HepG2 (cell line): Measurements from ENCODE around the gene KLRD1. TPM values are rescaled to one million over a fixed set of nuclear protein-coding genes. Genes with fewer than 3 reads are reported as not detected.

ENCODE experiments used
- ATAC-seq: fragments of 200-7000 bp; cut with Tn5 transposase; 3 replicates; pipeline ENCODE4 v1.9.1; 2020; ENCODE audit warnings: mild to moderate bottlenecking, moderate library complexity
- BruUV-seq: library from RNA; stranded (reverse); fragments of 400-500 nt; replicated peaks from 2 replicates; lab custom pipeline; 2021; lab: Mats Ljungman, UMichigan
- CTCF ChIA-PET: fragments of 300-600 bp; formaldehyde crosslinking; extraction: SDS; loops from one replicate; lab custom pipeline; 2021; ENCODE audit warnings: low total read pairs, inconsistent platforms, low intra/inter-chr PET ratio; lab: Yijun Ruan, JAX
- POLR2A ChIA-PET: fragments of 350-600 bp; sonication (Branson Sonifier 250); formaldehyde crosslinking; loops from one replicate; lab custom pipeline; 2020; ENCODE audit warnings: antibody characterized with exemption, inconsistent platforms; lab: Yijun Ruan, JAX
- DNase-seq: peaks from one replicate; pipeline ENCODE4 v3.0.0-alpha.2; 2015; ENCODE audit warnings: low spot score
- FAIRE-seq: peaks from 3 replicates; lab custom pipeline; 2011; peaks lifted over from hg19 to GRCh38; lab: Jason Lieb, UNC
- H2AFZ ChIP-seq: one replicate; pipeline ENCODE4 v1.6.1; 2011; ENCODE audit warnings: low read length, inconsistent platforms
- H3K27ac ChIP-seq: fragments of 300-600 bp; 3 replicates; pipeline ENCODE4 v1.8.0; 2011; ENCODE audit warnings: mixed run types, mild to moderate bottlenecking, mixed read lengths, low read length, inconsistent platforms; ENCODE audit not compliant: insufficient read depth; ENCODE audit errors: extremely low read length
- H3K27me3 ChIP-seq, 2 experiments: fragments of 200-600 bp in 1 of 2; 2 replicates in 1 of 2; 3 replicates in 1 of 2; pipeline versions ENCODE4 v1.6.0 to v1.8.0; 2011; ENCODE audit warnings: low read length in 2 of 2, mild to moderate bottlenecking in 2 of 2, moderate library complexity in 2 of 2, inconsistent platforms in 1 of 2; ENCODE audit not compliant: insufficient read depth in 2 of 2, control insufficient read depth in 1 of 2
- H3K36me3 ChIP-seq, 2 experiments: fragments of 200-600 bp in 1 of 2; replicated peaks in 1 of 2; 2 replicates in 1 of 2; 3 replicates in 1 of 2; pipeline versions ENCODE4 v1.5.1 to v1.8.0; 2011; ENCODE audit warnings: low read length in 2 of 2, inconsistent platforms in 1 of 2; ENCODE audit not compliant: insufficient read depth in 2 of 2, control insufficient read depth in 1 of 2
- H3K4me1 ChIP-seq: 2 replicates; pipeline ENCODE4 v1.5.1; 2012; ENCODE audit warnings: low read length, inconsistent platforms; ENCODE audit not compliant: insufficient read depth
- H3K4me2 ChIP-seq: 2 replicates; pipeline ENCODE4 v1.6.0; 2011; ENCODE audit warnings: low read depth, low read length, inconsistent platforms
- H3K4me3 ChIP-seq, 3 experiments: fragments of 200-600 bp in 1 of 3; sonication (generic), shearing (Covaris generic) in 1 of 3; replicated peaks in 1 of 3; 2 replicates each; pipeline ENCODE4 v1.5.1; 2011 to 2016; ENCODE audit warnings: low read length in 3 of 3, inconsistent platforms in 2 of 3, low read depth in 2 of 3, mild to moderate bottlenecking in 2 of 3, control low read depth in 1 of 3, mixed read lengths in 1 of 3; ENCODE audit not compliant: insufficient read depth in 1 of 3
- H3K79me2 ChIP-seq: one replicate; pipeline ENCODE4 v1.6.1; 2011; ENCODE audit warnings: low read length, inconsistent platforms; ENCODE audit not compliant: insufficient read depth
- H3K9ac ChIP-seq: 2 replicates; pipeline ENCODE4 v1.6.0; 2011; ENCODE audit warnings: mild to moderate bottlenecking, low read depth, low read length, inconsistent platforms; ENCODE audit not compliant: insufficient read depth
- H3K9me3 ChIP-seq: 2 replicates; pipeline ENCODE4 v1.5.1; 2012; ENCODE audit warnings: mild to moderate bottlenecking, low read length
- H4K20me1 ChIP-seq: 2 replicates; pipeline ENCODE4 v1.6.0; 2011; ENCODE audit warnings: inconsistent platforms, mild to moderate bottlenecking, low read length, moderate library complexity; ENCODE audit not compliant: insufficient read depth
- PAX8 ChIP-seq: sonication (generic); formaldehyde crosslinking; IDR thresholded peaks from 2 replicates; pipeline ENCODE4 v1.8.0; 2022; ENCODE audit warnings: mild to moderate bottlenecking, missing genetic modification reagents, borderline replicate concordance
- SRY ChIP-seq: sonication (generic); formaldehyde crosslinking; IDR thresholded peaks from 2 replicates; pipeline ENCODE4 v1.8.0; 2022; ENCODE audit warnings: mild to moderate bottlenecking, missing genetic modification reagents
- TBL1XR1 ChIP-seq: fragments of 150-350 bp; IDR thresholded peaks from 2 replicates; pipeline ENCODE4 v1.6.1; 2014; ENCODE audit warnings: borderline replicate concordance, low read length; ENCODE audit not compliant: partially characterized antibody
- WIZ ChIP-seq: sonication (generic); formaldehyde crosslinking; IDR thresholded peaks from 2 replicates; pipeline ENCODE4 v1.5.1; 2020; ENCODE audit warnings: mild to moderate bottlenecking, missing genetic modification reagents
- ZFP82 ChIP-seq: sonication (generic); formaldehyde crosslinking; IDR thresholded peaks from 2 replicates; pipeline ENCODE4 v1.5.1; 2020; ENCODE audit warnings: mild to moderate bottlenecking, missing genetic modification reagents, borderline replicate concordance
- ZFY ChIP-seq: sonication (generic); formaldehyde crosslinking; IDR thresholded peaks from 2 replicates; pipeline ENCODE4 v1.4.0; 2020; ENCODE audit warnings: missing genetic modification reagents
- ZNF124 ChIP-seq: sonication (generic); formaldehyde crosslinking; IDR thresholded peaks from 2 replicates; pipeline ENCODE4 v1.4.0; 2020; ENCODE audit warnings: missing genetic modification reagents
- ZNF563 ChIP-seq: sonication (generic); formaldehyde crosslinking; IDR thresholded peaks from 2 replicates; pipeline ENCODE4 v1.8.0; 2022; ENCODE audit warnings: mild to moderate bottlenecking, moderate library complexity, missing genetic modification reagents
- WGBS: methylation state at CpG from one replicate; pipeline ENCODE4 v1.1.6; 2017; ENCODE audit warnings: low lambda C conversion rate; 5-methylcytosine and 5-hydroxymethylcytosine counted together
- in situ Hi-C: cut with HindIII; loops from 2 replicates; pipeline ENCODE4 v1.10.0; 2017; ENCODE audit warnings: low pct_unique_long_range_greater_than_20kb; ENCODE audit not compliant: extremely low pct_ligation_motif_present
- intact Hi-C: fragments of 100-400 bp; cut with micrococcal nuclease; formaldehyde crosslinking; loops from one replicate; pipeline ENCODE4 v1.10.0; 2022; ENCODE audit not compliant: unreplicated experiment
- polyA plus RNA-seq, 8 experiments: library from polyadenylated mRNA; depleted of rRNA in 3 of 8; stranded (reverse) in 7 of 8; unstranded in 1 of 8; fragments of >200 nt; fragmentation: Illumina TruSeq in 4 of 8; extraction: Trizol in 4 of 8; gene quantifications; 2 replicates each; pipeline versions ENCODE4 v1.2.1 to v1.2.3, GENCODE V29; 2011 to 2016; ENCODE audit warnings: low read depth in 4 of 8, missing spikeins in 1 of 8, mixed read lengths in 1 of 8; ENCODE audit not compliant: insufficient read depth in 1 of 8
- total RNA-seq, 5 experiments: library from RNA; depleted of rRNA; stranded (reverse); fragments of >200 nt; fragmentation: Illumina TruSeq; extraction: Trizol; gene quantifications; 2 replicates each; pipeline ENCODE4 v1.2.3, GENCODE V29; 2016; ENCODE audit warnings: low read depth in 1 of 5
- TF ChIP-seq, protein P1 (sequence below): sonication (generic); formaldehyde crosslinking; IDR thresholded peaks from 2 replicates; pipeline ENCODE4 v1.4.0; 2020; ENCODE audit warnings: missing genetic modification reagents
- TF ChIP-seq, protein P2 (sequence below): sonication (generic); formaldehyde crosslinking; IDR thresholded peaks from 2 replicates; pipeline ENCODE4 v1.8.0; 2022; ENCODE audit warnings: missing genetic modification reagents, low read depth, mild to moderate bottlenecking, borderline replicate concordance
- TF ChIP-seq, protein P3 (sequence below): sonication (generic); formaldehyde crosslinking; IDR thresholded peaks from 2 replicates; pipeline ENCODE4 v1.4.0; 2020; ENCODE audit warnings: mild to moderate bottlenecking, missing genetic modification reagents
- TF ChIP-seq, protein P4 (sequence below): sonication (generic); formaldehyde crosslinking; IDR thresholded peaks from 2 replicates; pipeline ENCODE4 v1.8.0; 2022; ENCODE audit warnings: mild to moderate bottlenecking, missing genetic modification reagents

The KLRD1 gene
- total and polyA plus RNA-seq, 2 of the 13 experiments (the other 11 are each of a cell fraction or from before 2014, with no cell fraction given) = 0.01 TPM; not detected in 1

DNA sequence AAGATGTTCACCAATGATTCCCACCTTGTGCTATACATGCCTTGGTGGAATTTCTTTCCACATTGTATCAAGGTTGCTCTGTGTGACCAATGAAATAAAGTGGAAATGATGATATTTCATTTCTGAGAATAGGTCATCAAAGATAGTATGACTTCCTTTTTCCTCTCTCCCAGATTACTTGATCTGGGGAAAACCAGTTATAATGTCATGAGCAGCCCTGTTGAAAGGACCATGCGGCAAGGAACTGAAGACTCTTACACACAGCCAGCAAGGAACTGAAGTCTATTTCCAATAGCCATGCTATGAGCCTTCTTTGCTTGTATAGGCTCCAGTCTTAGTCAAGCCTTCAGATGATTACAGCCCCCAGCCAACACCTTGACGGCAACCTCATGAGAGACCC lies 11.7 kb downstream of the KLRD1 start (continued):
- TF ChIP-seq, protein P1, sequence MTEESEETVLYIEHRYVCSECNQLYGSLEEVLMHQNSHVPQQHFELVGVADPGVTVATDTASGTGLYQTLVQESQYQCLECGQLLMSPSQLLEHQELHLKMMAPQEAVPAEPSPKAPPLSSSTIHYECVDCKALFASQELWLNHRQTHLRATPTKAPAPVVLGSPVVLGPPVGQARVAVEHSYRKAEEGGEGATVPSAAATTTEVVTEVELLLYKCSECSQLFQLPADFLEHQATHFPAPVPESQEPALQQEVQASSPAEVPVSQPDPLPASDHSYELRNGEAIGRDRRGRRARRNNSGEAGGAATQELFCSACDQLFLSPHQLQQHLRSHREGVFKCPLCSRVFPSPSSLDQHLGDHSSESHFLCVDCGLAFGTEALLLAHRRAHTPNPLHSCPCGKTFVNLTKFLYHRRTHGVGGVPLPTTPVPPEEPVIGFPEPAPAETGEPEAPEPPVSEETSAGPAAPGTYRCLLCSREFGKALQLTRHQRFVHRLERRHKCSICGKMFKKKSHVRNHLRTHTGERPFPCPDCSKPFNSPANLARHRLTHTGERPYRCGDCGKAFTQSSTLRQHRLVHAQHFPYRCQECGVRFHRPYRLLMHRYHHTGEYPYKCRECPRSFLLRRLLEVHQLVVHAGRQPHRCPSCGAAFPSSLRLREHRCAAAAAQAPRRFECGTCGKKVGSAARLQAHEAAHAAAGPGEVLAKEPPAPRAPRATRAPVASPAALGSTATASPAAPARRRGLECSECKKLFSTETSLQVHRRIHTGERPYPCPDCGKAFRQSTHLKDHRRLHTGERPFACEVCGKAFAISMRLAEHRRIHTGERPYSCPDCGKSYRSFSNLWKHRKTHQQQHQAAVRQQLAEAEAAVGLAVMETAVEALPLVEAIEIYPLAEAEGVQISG = no peak
- TF ChIP-seq ZNF563 (CRISPR knock-in tag) (no peak), ZFY (no peak), ZNF124 (CRISPR knock-in tag) (no peak), WIZ (CRISPR knock-in tag) (no peak), SRY (no peak), ZFP82 (CRISPR knock-in tag) (no peak), PAX8 (CRISPR knock-in tag) (no peak)
- TF ChIP-seq, protein P2, sequence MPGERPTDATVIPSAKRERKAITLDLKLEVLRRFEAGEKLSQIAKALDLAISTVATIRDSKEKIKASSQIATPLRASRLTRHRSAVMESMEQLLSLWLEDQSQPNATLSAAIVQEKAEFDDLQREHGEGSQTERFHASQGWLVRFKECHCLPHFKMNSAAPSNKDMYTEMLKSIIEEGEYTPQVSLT (CRISPR knock-in tag) = no peak

DNA sequence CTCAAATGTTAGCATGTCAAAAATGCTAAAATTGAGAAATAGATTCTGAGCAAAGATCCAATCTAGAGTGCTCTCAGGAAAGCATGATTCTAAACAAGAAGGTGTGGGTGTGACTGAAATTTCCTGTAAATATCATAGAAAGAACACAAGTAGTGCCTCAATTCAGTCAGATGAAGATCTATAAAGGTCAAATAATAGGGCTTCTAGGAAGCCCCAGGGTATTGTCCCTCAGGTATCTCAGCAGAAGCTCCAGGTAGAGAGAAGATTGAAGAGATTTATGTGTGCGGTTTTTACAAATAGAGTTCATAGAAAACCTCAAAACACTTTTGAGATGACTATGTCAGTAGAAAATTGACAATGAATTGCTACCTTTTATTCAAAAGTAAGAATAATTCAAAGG lies 13.0 kb downstream of the KLRD1 start:
- no peaks in the 10 kb centered on the region for H3K27me3 ChIP-seq
- WGBS = 0% methylated on average over 1 of the region's 1 CpG
- no peaks in the 10 kb centered on the region for H3K36me3 ChIP-seq
- no peaks in the 10 kb centered on the region for H3K9me3 ChIP-seq
- intact Hi-C loops (no loop called here), in situ Hi-C loops (loop anchor here (10.0 kb wide), 1 partner anchor 244 kb away; no protein-coding TSS in a partner anchor)
- no peaks in the 10 kb centered on the region for H3K79me2 ChIP-seq
- ChIA-PET CTCF (no interaction called here), POLR2A (no interaction called here)
- H3K27ac ChIP-seq = no peak overlapping the region
- H4K20me1 ChIP-seq = no peaks in the 10 kb centered on the region
- no peaks in the 10 kb centered on the region for H3K4me1 ChIP-seq
- ATAC-seq (no peak), FAIRE-seq (no peak), DNase-seq (no peak)
- H3K4me2 ChIP-seq = no peak overlapping the region
- no peak overlapping the region for H2AFZ ChIP-seq
- BruUV-seq = no TSS peak
- no peak overlapping the region for H3K9ac ChIP-seq
- H3K4me3 ChIP-seq = no peak overlapping the region
- TF ChIP-seq, protein P3, sequence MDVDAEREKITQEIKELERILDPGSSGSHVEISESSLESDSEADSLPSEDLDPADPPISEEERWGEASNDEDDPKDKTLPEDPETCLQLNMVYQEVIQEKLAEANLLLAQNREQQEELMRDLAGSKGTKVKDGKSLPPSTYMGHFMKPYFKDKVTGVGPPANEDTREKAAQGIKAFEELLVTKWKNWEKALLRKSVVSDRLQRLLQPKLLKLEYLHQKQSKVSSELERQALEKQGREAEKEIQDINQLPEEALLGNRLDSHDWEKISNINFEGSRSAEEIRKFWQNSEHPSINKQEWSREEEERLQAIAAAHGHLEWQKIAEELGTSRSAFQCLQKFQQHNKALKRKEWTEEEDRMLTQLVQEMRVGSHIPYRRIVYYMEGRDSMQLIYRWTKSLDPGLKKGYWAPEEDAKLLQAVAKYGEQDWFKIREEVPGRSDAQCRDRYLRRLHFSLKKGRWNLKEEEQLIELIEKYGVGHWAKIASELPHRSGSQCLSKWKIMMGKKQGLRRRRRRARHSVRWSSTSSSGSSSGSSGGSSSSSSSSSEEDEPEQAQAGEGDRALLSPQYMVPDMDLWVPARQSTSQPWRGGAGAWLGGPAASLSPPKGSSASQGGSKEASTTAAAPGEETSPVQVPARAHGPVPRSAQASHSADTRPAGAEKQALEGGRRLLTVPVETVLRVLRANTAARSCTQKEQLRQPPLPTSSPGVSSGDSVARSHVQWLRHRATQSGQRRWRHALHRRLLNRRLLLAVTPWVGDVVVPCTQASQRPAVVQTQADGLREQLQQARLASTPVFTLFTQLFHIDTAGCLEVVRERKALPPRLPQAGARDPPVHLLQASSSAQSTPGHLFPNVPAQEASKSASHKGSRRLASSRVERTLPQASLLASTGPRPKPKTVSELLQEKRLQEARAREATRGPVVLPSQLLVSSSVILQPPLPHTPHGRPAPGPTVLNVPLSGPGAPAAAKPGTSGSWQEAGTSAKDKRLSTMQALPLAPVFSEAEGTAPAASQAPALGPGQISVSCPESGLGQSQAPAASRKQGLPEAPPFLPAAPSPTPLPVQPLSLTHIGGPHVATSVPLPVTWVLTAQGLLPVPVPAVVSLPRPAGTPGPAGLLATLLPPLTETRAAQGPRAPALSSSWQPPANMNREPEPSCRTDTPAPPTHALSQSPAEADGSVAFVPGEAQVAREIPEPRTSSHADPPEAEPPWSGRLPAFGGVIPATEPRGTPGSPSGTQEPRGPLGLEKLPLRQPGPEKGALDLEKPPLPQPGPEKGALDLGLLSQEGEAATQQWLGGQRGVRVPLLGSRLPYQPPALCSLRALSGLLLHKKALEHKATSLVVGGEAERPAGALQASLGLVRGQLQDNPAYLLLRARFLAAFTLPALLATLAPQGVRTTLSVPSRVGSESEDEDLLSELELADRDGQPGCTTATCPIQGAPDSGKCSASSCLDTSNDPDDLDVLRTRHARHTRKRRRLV (CRISPR knock-in tag) = no peak
- TF ChIP-seq TBL1XR1 = no peak
- TF ChIP-seq, protein P4, sequence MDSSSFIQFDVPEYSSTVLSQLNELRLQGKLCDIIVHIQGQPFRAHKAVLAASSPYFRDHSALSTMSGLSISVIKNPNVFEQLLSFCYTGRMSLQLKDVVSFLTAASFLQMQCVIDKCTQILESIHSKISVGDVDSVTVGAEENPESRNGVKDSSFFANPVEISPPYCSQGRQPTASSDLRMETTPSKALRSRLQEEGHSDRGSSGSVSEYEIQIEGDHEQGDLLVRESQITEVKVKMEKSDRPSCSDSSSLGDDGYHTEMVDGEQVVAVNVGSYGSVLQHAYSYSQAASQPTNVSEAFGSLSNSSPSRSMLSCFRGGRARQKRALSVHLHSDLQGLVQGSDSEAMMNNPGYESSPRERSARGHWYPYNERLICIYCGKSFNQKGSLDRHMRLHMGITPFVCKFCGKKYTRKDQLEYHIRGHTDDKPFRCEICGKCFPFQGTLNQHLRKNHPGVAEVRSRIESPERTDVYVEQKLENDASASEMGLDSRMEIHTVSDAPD = no peak
